ENCODE results near the gene UBE2U.

The UBE2U gene

GRCh38 chr1:64295136-64295535, 91.7 kb downstream of the UBE2U start:
- ChIA-PET CTCF (interaction anchor here (1.4 kb wide), 1 partner anchor 8 kb away, joined by 3 read pairs; no protein-coding TSS in a partner anchor), POLR2A (no interaction called here)
- no peak for TF ChIP-seq CTCF (IDR thresholded peaks at IDR 0.05; ENCODE audit: insufficient read depth, low read length, missing control alignments)
- no peak overlapping the region for H3K4me3 ChIP-seq (ENCODE audit: low read depth, low read length)
- DNase-seq (ENCODE audit: low read depth, low spot score): no peak

DNA sequence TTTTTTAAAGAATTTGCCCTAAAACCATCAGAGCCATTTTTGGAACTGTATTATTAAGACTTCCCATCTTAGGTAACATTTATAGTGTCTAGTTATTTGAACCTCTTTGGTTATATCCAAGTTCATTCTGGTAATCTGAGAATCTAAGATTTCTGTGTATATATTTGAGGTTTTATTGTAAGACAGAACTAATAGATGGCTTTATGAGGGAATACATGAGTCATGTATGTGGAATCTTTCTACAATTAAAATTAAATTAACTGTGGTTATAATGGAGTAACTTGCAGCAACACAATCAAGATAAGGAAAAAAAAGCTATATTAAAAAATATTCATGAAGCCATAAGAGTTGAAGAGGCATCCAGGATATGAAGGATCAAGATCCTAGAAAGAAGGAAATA, 92.1 kb downstream of the UBE2U start:
- ChIA-PET POLR2A (no interaction called here), CTCF (interaction anchor here (1.4 kb wide), 1 partner anchor 9 kb away, joined by 3 read pairs; no protein-coding TSS in a partner anchor)

DNA sequence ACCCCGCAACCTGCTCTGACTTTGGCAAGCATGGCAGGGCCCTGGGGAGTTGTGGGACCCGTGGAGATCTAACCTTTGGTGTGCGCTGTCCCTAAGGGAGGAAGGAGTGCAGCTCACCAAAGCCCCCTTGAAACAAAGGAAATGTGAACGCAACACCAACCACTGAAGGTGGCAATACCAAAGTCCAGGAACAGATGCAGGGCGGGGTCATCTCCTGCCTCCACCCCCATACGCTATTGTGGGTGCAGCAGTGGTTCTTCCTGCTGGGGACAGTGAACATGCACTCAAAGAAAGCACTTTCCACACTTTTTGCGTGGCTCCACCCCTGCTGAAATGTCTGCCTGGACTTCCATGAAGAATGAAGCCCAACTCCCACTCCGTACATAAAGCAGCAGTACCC, 93.0 kb downstream of the UBE2U start:
- no peak for TF ChIP-seq CTCF (IDR thresholded peaks at IDR 0.05; ENCODE audit: insufficient read depth, low read length, missing control alignments)
- DNase-seq (ENCODE audit: low read depth, low spot score): no peak
- CTCF ChIA-PET: interaction anchor here (1.4 kb wide), 1 partner anchor 10 kb away, joined by 3 read pairs; no protein-coding TSS in a partner anchor
- no peak overlapping the region for H3K4me3 ChIP-seq (ENCODE audit: low read depth, low read length)
- POLR2A ChIA-PET: no interaction called here

More for the DNA sequence above, 92.1 kb downstream of the UBE2U start:
- no peak for DNase-seq (ENCODE audit: low read depth, low spot score)
- no peak overlapping the region for H3K4me3 ChIP-seq (ENCODE audit: low read depth, low read length)
- no peak for TF ChIP-seq CTCF (IDR thresholded peaks at IDR 0.05; ENCODE audit: insufficient read depth, low read length, missing control alignments)

DNA sequence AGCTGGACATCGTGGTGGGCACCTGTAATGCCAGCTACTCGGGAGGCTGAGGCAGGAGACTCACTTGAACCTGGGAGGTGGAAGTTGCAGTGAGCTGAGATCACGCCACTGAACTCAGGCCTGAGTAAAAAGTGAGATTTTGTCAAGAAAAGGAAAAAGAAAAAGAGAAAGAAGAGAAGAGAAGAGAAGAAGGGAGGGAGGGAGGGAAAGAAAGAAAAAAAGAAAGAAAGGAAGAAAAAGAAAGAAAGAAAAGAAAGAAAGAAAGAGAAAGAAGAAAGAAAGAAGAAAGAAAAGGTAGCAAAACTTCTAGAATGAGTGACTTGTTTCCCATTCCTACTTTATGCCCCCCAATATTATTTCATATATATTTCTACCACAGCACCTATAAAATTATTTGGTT, 98.8 kb downstream of the UBE2U start:
- ChIA-PET CTCF (no interaction called here), POLR2A (no interaction called here)
- no peak for TF ChIP-seq CTCF (IDR thresholded peaks at IDR 0.05; ENCODE audit: insufficient read depth, low read length, missing control alignments)
- DNase-seq (ENCODE audit: low read depth, low spot score): no peak
- H3K4me3 ChIP-seq (ENCODE audit: low read depth, low read length): no peak overlapping the region

DNA sequence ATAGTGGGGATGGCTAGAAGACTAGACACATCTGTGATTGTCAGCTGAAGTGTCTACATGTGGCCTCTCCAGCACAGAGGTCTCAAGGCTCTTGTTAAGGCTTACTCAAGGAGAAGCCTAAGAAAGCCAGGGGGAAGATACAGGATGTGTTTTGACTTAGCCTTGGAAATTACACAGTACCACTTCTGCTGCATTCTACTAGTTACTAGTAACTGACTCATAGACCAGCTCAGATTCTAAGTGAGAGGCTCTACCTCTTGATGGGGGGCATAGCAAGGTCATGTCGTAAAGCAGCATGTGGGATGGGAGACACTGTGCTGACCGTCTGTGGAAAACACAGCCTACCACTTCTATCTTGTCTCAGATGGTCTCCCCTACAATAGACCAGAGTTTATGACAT, 99.5 kb downstream of the UBE2U start:
- POLR2A ChIA-PET: no interaction called here
- CTCF ChIA-PET: no interaction called here
- peak; percentile 19 for DNase-seq (ENCODE audit: low read depth, low spot score)
- no peak overlapping the region for H3K4me3 ChIP-seq (ENCODE audit: low read depth, low read length)
- no peak for TF ChIP-seq CTCF (IDR thresholded peaks at IDR 0.05; ENCODE audit: insufficient read depth, low read length, missing control alignments)

GRCh38 chr1:64304823-64305222, 101.4 kb downstream of the UBE2U start:
- ChIA-PET POLR2A (no interaction called here), CTCF (interaction anchor here (1.1 kb wide), 1 partner anchor 35 kb away, joined by 3 read pairs; no protein-coding TSS in a partner anchor)
- no peak for TF ChIP-seq CTCF (IDR thresholded peaks at IDR 0.05; ENCODE audit: insufficient read depth, low read length, missing control alignments)
- H3K4me3 ChIP-seq (ENCODE audit: low read depth, low read length): no peak overlapping the region
- DNase-seq (ENCODE audit: low read depth, low spot score): no peak
